ENCODE measurements around the gene LHX2.

LHX2 gene

GRCh38 chr9:123996731-123997421 lies 14.7 kb upstream of the LHX2 start:
- TF ChIP-seq TAF1 (IDR thresholded peaks at IDR 0.05; ENCODE audit: low read depth) (no peak), TEAD4 (IDR thresholded peaks at IDR 0.05) (no peak)

GRCh38 chr9:123997665-123998277 lies 13.8 kb upstream of the LHX2 start:
- no peak for TF ChIP-seq MAX (IDR thresholded peaks at IDR 0.05)
- TF ChIP-seq, protein P1, sequence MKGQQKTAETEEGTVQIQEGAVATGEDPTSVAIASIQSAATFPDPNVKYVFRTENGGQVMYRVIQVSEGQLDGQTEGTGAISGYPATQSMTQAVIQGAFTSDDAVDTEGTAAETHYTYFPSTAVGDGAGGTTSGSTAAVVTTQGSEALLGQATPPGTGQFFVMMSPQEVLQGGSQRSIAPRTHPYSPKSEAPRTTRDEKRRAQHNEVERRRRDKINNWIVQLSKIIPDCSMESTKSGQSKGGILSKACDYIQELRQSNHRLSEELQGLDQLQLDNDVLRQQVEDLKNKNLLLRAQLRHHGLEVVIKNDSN (IDR thresholded peaks at IDR 0.05): no peak
- TF ChIP-seq YY1 (IDR thresholded peaks at IDR 0.05; ENCODE audit: low read depth): no peak
- TF ChIP-seq ZBTB7A (IDR thresholded peaks at IDR 0.05; ENCODE audit: low read depth): no peak
- no peak for TF ChIP-seq RAD21 (IDR thresholded peaks at IDR 0.05; ENCODE audit: low read depth)
- TF ChIP-seq, protein P2, sequence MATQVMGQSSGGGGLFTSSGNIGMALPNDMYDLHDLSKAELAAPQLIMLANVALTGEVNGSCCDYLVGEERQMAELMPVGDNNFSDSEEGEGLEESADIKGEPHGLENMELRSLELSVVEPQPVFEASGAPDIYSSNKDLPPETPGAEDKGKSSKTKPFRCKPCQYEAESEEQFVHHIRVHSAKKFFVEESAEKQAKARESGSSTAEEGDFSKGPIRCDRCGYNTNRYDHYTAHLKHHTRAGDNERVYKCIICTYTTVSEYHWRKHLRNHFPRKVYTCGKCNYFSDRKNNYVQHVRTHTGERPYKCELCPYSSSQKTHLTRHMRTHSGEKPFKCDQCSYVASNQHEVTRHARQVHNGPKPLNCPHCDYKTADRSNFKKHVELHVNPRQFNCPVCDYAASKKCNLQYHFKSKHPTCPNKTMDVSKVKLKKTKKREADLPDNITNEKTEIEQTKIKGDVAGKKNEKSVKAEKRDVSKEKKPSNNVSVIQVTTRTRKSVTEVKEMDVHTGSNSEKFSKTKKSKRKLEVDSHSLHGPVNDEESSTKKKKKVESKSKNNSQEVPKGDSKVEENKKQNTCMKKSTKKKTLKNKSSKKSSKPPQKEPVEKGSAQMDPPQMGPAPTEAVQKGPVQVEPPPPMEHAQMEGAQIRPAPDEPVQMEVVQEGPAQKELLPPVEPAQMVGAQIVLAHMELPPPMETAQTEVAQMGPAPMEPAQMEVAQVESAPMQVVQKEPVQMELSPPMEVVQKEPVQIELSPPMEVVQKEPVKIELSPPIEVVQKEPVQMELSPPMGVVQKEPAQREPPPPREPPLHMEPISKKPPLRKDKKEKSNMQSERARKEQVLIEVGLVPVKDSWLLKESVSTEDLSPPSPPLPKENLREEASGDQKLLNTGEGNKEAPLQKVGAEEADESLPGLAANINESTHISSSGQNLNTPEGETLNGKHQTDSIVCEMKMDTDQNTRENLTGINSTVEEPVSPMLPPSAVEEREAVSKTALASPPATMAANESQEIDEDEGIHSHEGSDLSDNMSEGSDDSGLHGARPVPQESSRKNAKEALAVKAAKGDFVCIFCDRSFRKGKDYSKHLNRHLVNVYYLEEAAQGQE (IDR thresholded peaks at IDR 0.05; ENCODE audit: low read depth): no peak
- TF ChIP-seq EGR1 (IDR thresholded peaks at IDR 0.05): no peak
- no peak for TF ChIP-seq TEAD4 (IDR thresholded peaks at IDR 0.05)

- TF ChIP-seq EP300 (IDR thresholded peaks at IDR 0.05; ENCODE audit: borderline replicate concordance): no peak
- TF ChIP-seq, protein P1 (IDR thresholded peaks at IDR 0.05): no peak
- TF ChIP-seq YY1 (IDR thresholded peaks at IDR 0.05; ENCODE audit: low read depth): no peak
- TF ChIP-seq CREB1 (IDR thresholded peaks at IDR 0.05; ENCODE audit: low read depth): no peak
- TF ChIP-seq TAF1 (IDR thresholded peaks at IDR 0.05; ENCODE audit: low read depth): no peak
- TF ChIP-seq FOXM1 (IDR thresholded peaks at IDR 0.05; ENCODE audit: borderline replicate concordance, low read depth): no peak
- TF ChIP-seq TEAD4 (IDR thresholded peaks at IDR 0.05): no peak
- TF ChIP-seq TCF12 (IDR thresholded peaks at IDR 0.05; ENCODE audit: low read depth): no peak
- TF ChIP-seq EGR1 (IDR thresholded peaks at IDR 0.05): no peak
- TF ChIP-seq, protein P2 (IDR thresholded peaks at IDR 0.05; ENCODE audit: low read depth): no peak
- no peak for TF ChIP-seq ZBTB7A (IDR thresholded peaks at IDR 0.05; ENCODE audit: low read depth)
These were observed 13.2 kb upstream of the LHX2 start for GRCh38 chr9:123998278-123998925.

GRCh38 chr9:123998970-123999621 lies 12.5 kb upstream of the LHX2 start:
- TF ChIP-seq, protein P1 (IDR thresholded peaks at IDR 0.05): no peak
- TF ChIP-seq EGR1 (IDR thresholded peaks at IDR 0.05) (no peak), TEAD4 (IDR thresholded peaks at IDR 0.05) (no peak), NFIC (IDR thresholded peaks at IDR 0.05) (no peak), RAD21 (IDR thresholded peaks at IDR 0.05; ENCODE audit: low read depth) (no peak), ZBTB7A (IDR thresholded peaks at IDR 0.05; ENCODE audit: low read depth) (no peak), MAX (IDR thresholded peaks at IDR 0.05) (no peak), CREB1 (IDR thresholded peaks at IDR 0.05; ENCODE audit: low read depth) (no peak), TCF12 (IDR thresholded peaks at IDR 0.05; ENCODE audit: low read depth) (no peak), TAF1 (IDR thresholded peaks at IDR 0.05; ENCODE audit: low read depth) (no peak)
- TF ChIP-seq, protein P2 (IDR thresholded peaks at IDR 0.05; ENCODE audit: low read depth): no peak
